Spleen (tissue), 11 donors: ENCODE results near the gene STRIT1. TPM values are rescaled to one million over a fixed set of nuclear protein-coding genes. Genes with fewer than 3 reads are reported as not detected.

Experiments used
- DNase-seq: peaks from one replicate; pipeline ENCODE4 v3.0.0-alpha.2; 2020
- H3K27ac ChIP-seq, 8 donors: fragments of 200-600 bp; sonication (generic) in 7 of 8; 1 replicate in 4 of 8; 2 replicates in 4 of 8; pipeline versions ENCODE4 v1.5.0 to v1.8.0; 2016 to 2021; ENCODE audit warnings: inconsistent platforms in 4 of 8, mild to moderate bottlenecking in 4 of 8, moderate library complexity in 1 of 8
- H3K27me3 ChIP-seq, 7 donors: fragments of 200-600 bp; sonication (generic) in 6 of 7; replicated peaks in 1 of 7; 1 replicate in 4 of 7; 2 replicates in 3 of 7; pipeline versions ENCODE4 v1.5.0 to v1.8.0; 2016 to 2021; ENCODE audit warnings: inconsistent platforms in 3 of 7, mild to moderate bottlenecking in 1 of 7
- H3K36me3 ChIP-seq, 6 donors: fragments of 200-600 bp; sonication (generic) in 5 of 6; 1 replicate in 4 of 6; 2 replicates in 2 of 6; pipeline versions ENCODE4 v1.5.0 to v1.8.0; 2016 to 2021; ENCODE audit warnings: inconsistent platforms in 2 of 6
- H3K4me1 ChIP-seq, 6 donors: fragments of 200-600 bp; sonication (generic) in 5 of 6; 1 replicate in 3 of 6; 2 replicates in 3 of 6; pipeline versions ENCODE4 v1.5.0 to v1.8.0; 2016 to 2021; ENCODE audit warnings: inconsistent platforms in 3 of 6
- H3K4me3 ChIP-seq, 8 donors: fragments of 200-600 bp; sonication (generic) in 7 of 8; 1 replicate in 4 of 8; 2 replicates in 4 of 8; pipeline versions ENCODE4 v1.5.0 to v1.8.0; 2016 to 2021; ENCODE audit warnings: inconsistent platforms in 4 of 8, mild to moderate bottlenecking in 4 of 8, moderate library complexity in 2 of 8
- H3K9me3 ChIP-seq, 8 donors: fragments of 200-600 bp; sonication (generic) in 7 of 8; 1 replicate in 4 of 8; 2 replicates in 4 of 8; pipeline versions ENCODE4 v1.5.0 to v1.8.0; 2016 to 2021; ENCODE audit warnings: inconsistent platforms in 4 of 8
- POLR2A ChIP-seq, 3 donors: fragments of 450-650 bp; IDR thresholded peaks; one replicate each; pipeline ENCODE4 v1.5.1; 2017; ENCODE audit warnings: antibody characterized with exemption in 3 of 3, mild to moderate bottlenecking in 1 of 3
- POLR2AphosphoS5 ChIP-seq, 3 donors: sonication (generic); formaldehyde crosslinking; IDR thresholded peaks; one replicate each; pipeline ENCODE4 v1.5.1; 2017; ENCODE audit warnings: antibody characterized with exemption in 3 of 3
- WGBS, 5 donors: extraction: QIAGEN DNeasy Blood & Tissue Kit in 3 of 5; methylation state at CpG; one replicate each; pipeline versions ENCODE4 v1.1.5 to v1.1.7; 2013 to 2018; 5-methylcytosine and 5-hydroxymethylcytosine counted together
- intact Hi-C: fragments of 100-400 bp; cut with DNase I; formaldehyde crosslinking; loops from one replicate; pipeline ENCODE4 v1.15.0; 2023; ENCODE audit warnings: low total_unique reads
- polyA plus RNA-seq, 3 donors: library from polyadenylated mRNA; stranded (reverse); fragments of 200-250 nt; gene quantifications; one replicate each; pipeline ENCODE4 v1.2.1, GENCODE V29; 2013
- total RNA-seq, 7 donors: library from RNA; depleted of rRNA in 3 of 7; stranded (reverse); fragments of >200 nt in 3 of 7; fragmentation: NEBNext Ultra II Directional in 4 of 7; extraction: Animal tissue kit (Norgen Biotek cat#: 25700) in 4 of 7; gene quantifications; one replicate each; pipeline versions ENCODE4 v1.1.0 to v1.2.1, GENCODE V29; 2016 to 2021
- TF ChIP-seq, protein P1 (sequence below), 11 experiments: fragments of 200-600 bp in 7 of 11; fragments of 450-650 bp in 4 of 11; sonication (generic) in 4 of 11; IDR thresholded peaks in 8 of 11; conservative IDR thresholded peaks in 3 of 11; 1 replicate in 7 of 11; 2 replicates in 4 of 11; pipeline versions ENCODE4 v1.4.0 to v1.8.0; 2016 to 2021; ENCODE audit warnings: antibody characterized with exemption in 11 of 11, inconsistent platforms in 4 of 11, mild to moderate bottlenecking in 1 of 11
- donor health status: healthy with polysubstance abuse.
- donor health status: DM: no; HTN: no; CAD: no; lungs with moderate emphysema.
- donor health status: DM: no; HTN: no; CAD: no.
- donor health status: Bipolar disorder and iron deficiency.
- donor health status: healthy.
- donor health status: DM: no; HTN: no; CAD: no.
- donor health status: DM: yes; HTN: yes; CAD: no.

STRIT1 gene
- total and polyA plus RNA-seq, 10 donors = 0.43 TPM; not detected in 9

- H3K4me3 ChIP-seq = no peak overlapping the region
- H3K27me3 ChIP-seq = no peaks in the 10 kb centered on the region
- DNase-seq = no peak
- intact Hi-C loops = no loop called here
- no peaks in the 10 kb centered on the region for H3K4me1 ChIP-seq
- H3K27ac ChIP-seq = no peak overlapping the region
- TF ChIP-seq POLR2A (IDR thresholded peaks at IDR 0.05) (no peak), POLR2AphosphoS5 (IDR thresholded peaks at IDR 0.05) (no peak)
- TF ChIP-seq, protein P1, sequence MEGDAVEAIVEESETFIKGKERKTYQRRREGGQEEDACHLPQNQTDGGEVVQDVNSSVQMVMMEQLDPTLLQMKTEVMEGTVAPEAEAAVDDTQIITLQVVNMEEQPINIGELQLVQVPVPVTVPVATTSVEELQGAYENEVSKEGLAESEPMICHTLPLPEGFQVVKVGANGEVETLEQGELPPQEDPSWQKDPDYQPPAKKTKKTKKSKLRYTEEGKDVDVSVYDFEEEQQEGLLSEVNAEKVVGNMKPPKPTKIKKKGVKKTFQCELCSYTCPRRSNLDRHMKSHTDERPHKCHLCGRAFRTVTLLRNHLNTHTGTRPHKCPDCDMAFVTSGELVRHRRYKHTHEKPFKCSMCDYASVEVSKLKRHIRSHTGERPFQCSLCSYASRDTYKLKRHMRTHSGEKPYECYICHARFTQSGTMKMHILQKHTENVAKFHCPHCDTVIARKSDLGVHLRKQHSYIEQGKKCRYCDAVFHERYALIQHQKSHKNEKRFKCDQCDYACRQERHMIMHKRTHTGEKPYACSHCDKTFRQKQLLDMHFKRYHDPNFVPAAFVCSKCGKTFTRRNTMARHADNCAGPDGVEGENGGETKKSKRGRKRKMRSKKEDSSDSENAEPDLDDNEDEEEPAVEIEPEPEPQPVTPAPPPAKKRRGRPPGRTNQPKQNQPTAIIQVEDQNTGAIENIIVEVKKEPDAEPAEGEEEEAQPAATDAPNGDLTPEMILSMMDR (IDR thresholded peaks at IDR 0.05 in 8 of 11, conservative IDR thresholded peaks at IDR 0.05 in 3 of 11) = no peak
- H3K36me3 ChIP-seq = no peaks in the 10 kb centered on the region
- H3K9me3 ChIP-seq = peaks cover 0 to 7% (median 3%) of the 10 kb centered on the region in 8 donors
- WGBS, 5 donors = 42 to 86% (median 66%) methylated on average over 2 of the region's 2 CpGs
Measured at GRCh38 chr3:155302891-155303290, 9.4 kb upstream of the STRIT1 start.

DNA sequence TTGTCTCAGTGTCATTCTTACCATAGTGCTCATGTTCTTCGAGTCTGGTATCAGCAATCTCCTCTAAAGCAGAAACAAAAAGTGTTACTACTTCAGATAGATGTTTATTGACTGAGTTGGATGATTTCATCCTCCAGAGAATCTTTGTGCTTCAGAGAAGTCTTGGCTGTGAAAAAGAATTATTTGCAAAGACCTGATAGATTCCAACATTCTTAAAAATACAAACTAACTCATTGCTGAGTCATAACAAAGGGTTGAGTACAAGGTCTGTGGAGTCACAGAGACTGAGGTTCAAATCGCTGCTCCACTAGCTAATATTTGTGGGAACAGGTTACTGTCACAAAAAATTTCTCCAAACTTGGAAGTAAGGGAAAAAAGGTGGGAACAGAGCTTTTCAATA, 9.0 kb upstream of the STRIT1 start:
- Histone ChIP-seq H3K36me3 (no peaks in the 10 kb centered on the region), H3K27me3 (no peaks in the 10 kb centered on the region), H3K4me3 (no peak overlapping the region), H3K27ac (no peak overlapping the region), H3K9me3 (peaks cover 0 to 11% (median 7%) of the 10 kb centered on the region in 8 donors), H3K4me1 (no peaks in the 10 kb centered on the region)
- TF ChIP-seq POLR2A (IDR thresholded peaks at IDR 0.05) (no peak), POLR2AphosphoS5 (IDR thresholded peaks at IDR 0.05) (no peak)
- TF ChIP-seq, protein P1 (IDR thresholded peaks at IDR 0.05 in 8 of 11, conservative IDR thresholded peaks at IDR 0.05 in 3 of 11) = no peak
- DNase-seq = no peak
- intact Hi-C loops = no loop called here
- 77 to 93% (median 86%) methylated on average over 2 of the region's 2 CpGs for WGBS, 5 donors

DNA sequence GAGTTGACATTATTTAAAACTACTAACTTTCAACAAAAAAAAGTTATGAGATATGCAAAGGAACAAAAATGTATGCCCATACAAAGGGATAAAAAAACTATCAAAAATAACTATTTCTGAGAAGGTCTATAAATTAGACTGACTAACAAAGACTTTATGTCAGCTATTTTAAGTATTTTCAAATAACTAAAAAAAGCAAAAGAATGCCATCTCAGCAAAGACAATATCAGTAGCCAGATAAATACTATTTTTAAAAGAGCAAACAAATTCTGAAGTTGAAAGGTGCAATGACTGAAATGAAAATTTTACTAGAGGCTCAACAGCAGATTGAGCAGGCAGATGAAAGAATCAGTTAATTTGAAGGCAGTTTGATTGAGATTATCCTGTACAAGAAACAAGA, 3.6 kb upstream of the STRIT1 start:
- Histone ChIP-seq H3K27ac (no peak overlapping the region), H3K4me1 (no peaks in the 10 kb centered on the region), H3K36me3 (no peaks in the 10 kb centered on the region), H3K27me3 (no peaks in the 10 kb centered on the region), H3K4me3 (no peak overlapping the region), H3K9me3 (peaks cover 0 to 30% (median 22%) of the 10 kb centered on the region in 8 donors)
- TF ChIP-seq, protein P1 (IDR thresholded peaks at IDR 0.05 in 8 of 11, conservative IDR thresholded peaks at IDR 0.05 in 3 of 11) = no peak
- TF ChIP-seq POLR2A (IDR thresholded peaks at IDR 0.05) (no peak), POLR2AphosphoS5 (IDR thresholded peaks at IDR 0.05) (no peak)
- intact Hi-C loops = no loop called here
- no peak for DNase-seq

DNA sequence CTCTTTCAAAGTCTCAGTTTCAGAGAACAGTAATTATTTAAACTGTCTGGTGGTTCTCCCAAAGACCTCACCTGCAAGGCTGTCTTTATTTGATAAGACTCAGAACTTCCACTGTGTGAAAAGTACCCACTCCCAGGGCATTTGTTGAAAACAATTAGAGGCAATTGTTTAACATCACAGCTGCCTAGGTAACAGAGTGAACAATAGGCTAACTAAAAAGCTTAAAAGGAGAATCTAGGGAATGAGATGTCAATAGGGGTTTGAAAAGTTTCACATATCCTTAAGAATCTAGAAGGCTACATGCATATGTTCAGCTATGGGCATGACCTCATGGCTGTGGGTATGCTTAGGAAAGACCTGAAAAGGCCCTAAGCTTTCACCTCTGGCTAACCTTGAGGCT, 2.9 kb upstream of the STRIT1 start:
- no peak overlapping the region for H3K27ac ChIP-seq
- no peaks in the 10 kb centered on the region for H3K4me1 ChIP-seq
- peaks cover 0 to 30% (median 22%) of the 10 kb centered on the region in 8 donors for H3K9me3 ChIP-seq
- H3K27me3 ChIP-seq = no peaks in the 10 kb centered on the region
- intact Hi-C loops = no loop called here
- no peaks in the 10 kb centered on the region for H3K36me3 ChIP-seq
- H3K4me3 ChIP-seq = no peak overlapping the region
- DNase-seq = no peak
- no peak for TF ChIP-seq POLR2A (IDR thresholded peaks at IDR 0.05)
- TF ChIP-seq, protein P1 (IDR thresholded peaks at IDR 0.05 in 8 of 11, conservative IDR thresholded peaks at IDR 0.05 in 3 of 11) = no peak
- TF ChIP-seq POLR2AphosphoS5 (IDR thresholded peaks at IDR 0.05) = no peak
